ENCODE measurements around the gene C12orf50.
A peak's percentile ranks its signal among the peaks of the same experiment; 100 is the strongest.

The C12orf50 gene

GRCh38 chr12:87995581-87996178, 33.5 kb downstream of the C12orf50 start:
- no peaks in the 10 kb centered on the region for H3K9me3 ChIP-seq (ENCODE audit: control insufficient read depth, insufficient read depth, low read depth, low read length)
- CTCF ChIA-PET = no interaction called here
- H3K27ac ChIP-seq (ENCODE audit: extremely low read depth, low read depth, low read length) = no peak overlapping the region
- H3K36me3 ChIP-seq (ENCODE audit: control insufficient read depth in 2 of 2, insufficient read depth in 1 of 2, low read length in 2 of 2) = no peaks in the 10 kb centered on the region
- peak; percentile 49; the same call in 1 of the 2 replicates for TF ChIP-seq CTCF (tag by site-specific recombination; IDR thresholded peaks at IDR 0.05)
- TF ChIP-seq ZNF654 (tag by site-specific recombination; IDR thresholded peaks at IDR 0.05; ENCODE audit: low read depth) = peak; percentile 91
- TF ChIP-seq ZBTB26 (tag by site-specific recombination; optimal IDR thresholded peaks at IDR 0.05) = no peak
- TF ChIP-seq ZBTB17 (tag by site-specific recombination; IDR thresholded peaks at IDR 0.05) = 0 out of 2 replicates have a peak, but pooled peaks have one; percentile 15
- no peak overlapping the region for H3K4me3 ChIP-seq (ENCODE audit: low read depth, low read length)
- POLR2A ChIA-PET = no interaction called here
- H3K4me1 ChIP-seq (ENCODE audit: control insufficient read depth, insufficient read depth, low read length) = no peaks in the 10 kb centered on the region

GRCh38 chr12:87991483-87991882, 37.7 kb downstream of the C12orf50 start:
- no peaks in the 10 kb centered on the region for H3K9me3 ChIP-seq (ENCODE audit: control insufficient read depth, insufficient read depth, low read depth, low read length)

GRCh38 chr12:87988534-87988933, 40.7 kb downstream of the C12orf50 start:
- no peaks in the 10 kb centered on the region for H3K9me3 ChIP-seq (ENCODE audit: control insufficient read depth, insufficient read depth, low read depth, low read length)
- H3K4me1 ChIP-seq (ENCODE audit: control insufficient read depth, insufficient read depth, low read length) = no peaks in the 10 kb centered on the region
- ChIA-PET CTCF (no interaction called here), POLR2A (no interaction called here)
- no peak overlapping the region for H3K27ac ChIP-seq (ENCODE audit: extremely low read depth, low read depth, low read length)
- H3K36me3 ChIP-seq (ENCODE audit: control insufficient read depth in 2 of 2, insufficient read depth in 1 of 2, low read length in 2 of 2) = no peaks in the 10 kb centered on the region
- H3K4me3 ChIP-seq (ENCODE audit: low read depth, low read length) = no peak overlapping the region
- TF ChIP-seq ZBTB20 (tag by site-specific recombination; IDR thresholded peaks at IDR 0.05) = no peak
- TF ChIP-seq ZNF830 (tag by site-specific recombination; IDR thresholded peaks at IDR 0.05; ENCODE audit: low read depth) = no peak
- no peak for TF ChIP-seq ZNF398 (tag by site-specific recombination; IDR thresholded peaks at IDR 0.05)
- no peak for TF ChIP-seq ZNF629 (tag by site-specific recombination; IDR thresholded peaks at IDR 0.05)
- TF ChIP-seq ZNF350 (tag by site-specific recombination; IDR thresholded peaks at IDR 0.05) = no peak
- no peak for TF ChIP-seq ZNF214 (tag by site-specific recombination; IDR thresholded peaks at IDR 0.05; ENCODE audit: borderline replicate concordance)
- TF ChIP-seq ZNF596 (tag by site-specific recombination; IDR thresholded peaks at IDR 0.05) = no peak
- no peak for TF ChIP-seq KLF16 (tag by site-specific recombination; IDR thresholded peaks at IDR 0.05)
- no peak for TF ChIP-seq HOXA7 (CRISPR knock-in tag; IDR thresholded peaks at IDR 0.05; ENCODE audit: borderline replicate concordance)
- TF ChIP-seq ZNF174 (tag by site-specific recombination; IDR thresholded peaks at IDR 0.05) = no peak

More at GRCh38 chr12:87991483-87991882, 37.7 kb downstream of the C12orf50 start:
- TF ChIP-seq ZIC2 (tag by site-specific recombination; IDR thresholded peaks at IDR 0.05) (no peak), MZF1 (tag by site-specific recombination; IDR thresholded peaks at IDR 0.05; ENCODE audit: borderline replicate concordance) (no peak), SP2 (tag by site-specific recombination; IDR thresholded peaks at IDR 0.05) (no peak), ZNF133 (tag by site-specific recombination; IDR thresholded peaks at IDR 0.05) (no peak)
- Histone ChIP-seq H3K36me3 (ENCODE audit: control insufficient read depth in 2 of 2, insufficient read depth in 1 of 2, low read length in 2 of 2) (no peaks in the 10 kb centered on the region), H3K4me3 (ENCODE audit: low read depth, low read length) (no peak overlapping the region), H3K4me1 (ENCODE audit: control insufficient read depth, insufficient read depth, low read length) (no peaks in the 10 kb centered on the region), H3K27ac (ENCODE audit: extremely low read depth, low read depth, low read length) (no peak overlapping the region)
- POLR2A ChIA-PET = interaction anchor here (0.6 kb wide), 1 partner anchor 986 kb away, joined by 3 read pairs; no protein-coding TSS in a partner anchor
- CTCF ChIA-PET = no interaction called here
